Ishikawa (cell line): ENCODE results near the gene RFT1.

Experiments
- CEBPB ChIP-seq: IDR thresholded peaks from 2 replicates; pipeline ENCODE4 v1.6.1; 2012
- CREB1 ChIP-seq: IDR thresholded peaks from 2 replicates; pipeline ENCODE4 v1.6.1; 2012; ENCODE audit warnings: low read depth
- EGR1 ChIP-seq: IDR thresholded peaks from 2 replicates; pipeline ENCODE4 v1.6.1; 2012
- EP300 ChIP-seq: IDR thresholded peaks from 2 replicates; pipeline ENCODE4 v1.6.1; 2012; ENCODE audit warnings: borderline replicate concordance
- FOXM1 ChIP-seq: IDR thresholded peaks from 2 replicates; pipeline ENCODE4 v1.6.1; 2012; ENCODE audit warnings: low read depth, borderline replicate concordance
- NFIC ChIP-seq: IDR thresholded peaks from 2 replicates; pipeline ENCODE4 v1.6.1; 2012
- RAD21 ChIP-seq: IDR thresholded peaks from 2 replicates; pipeline ENCODE4 v1.6.1; 2012; ENCODE audit warnings: low read depth
- REST ChIP-seq: IDR thresholded peaks from 2 replicates; pipeline ENCODE4 v1.6.1; 2012; ENCODE audit warnings: low read depth, mild to moderate bottlenecking
- TAF1 ChIP-seq: IDR thresholded peaks from 2 replicates; pipeline ENCODE4 v1.6.1; 2012; ENCODE audit warnings: low read depth, mild to moderate bottlenecking
- TCF12 ChIP-seq: IDR thresholded peaks from 2 replicates; pipeline ENCODE4 v1.6.1; 2012; ENCODE audit warnings: low read depth
- TEAD4 ChIP-seq: IDR thresholded peaks from 2 replicates; pipeline ENCODE4 v1.6.1; 2012
- USF1 ChIP-seq: IDR thresholded peaks from 2 replicates; pipeline ENCODE4 v1.6.1; 2012
- YY1 ChIP-seq: IDR thresholded peaks from 2 replicates; pipeline ENCODE4 v1.6.1; 2012; ENCODE audit warnings: low read depth
- ZBTB7A ChIP-seq: IDR thresholded peaks from 2 replicates; pipeline ENCODE4 v1.6.1; 2012; ENCODE audit warnings: low read depth
- TF ChIP-seq, protein P1 (sequence below): IDR thresholded peaks from 2 replicates; pipeline ENCODE4 v1.6.1; 2012

Gene RFT1

GRCh38 chr3:53161450-53161819 lies 31.2 kb upstream of the RFT1 start:
- TF ChIP-seq EP300 = no peak
- TF ChIP-seq TAF1 = no peak
- peak; percentile 31; the same call in 1 of the 2 replicates for TF ChIP-seq ZBTB7A
- 0 out of 2 replicates have a peak, but pooled peaks have one; percentile 0 for TF ChIP-seq EGR1
- TF ChIP-seq REST = no peak
- TF ChIP-seq CEBPB = no peak
- TF ChIP-seq, protein P1, sequence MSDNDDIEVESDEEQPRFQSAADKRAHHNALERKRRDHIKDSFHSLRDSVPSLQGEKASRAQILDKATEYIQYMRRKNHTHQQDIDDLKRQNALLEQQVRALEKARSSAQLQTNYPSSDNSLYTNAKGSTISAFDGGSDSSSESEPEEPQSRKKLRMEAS = 0 out of 2 replicates have a peak, but pooled peaks have one; percentile 13
- no peak for TF ChIP-seq TCF12
- no peak for TF ChIP-seq CREB1

- TF ChIP-seq RAD21 (no peak), REST (0 out of 2 replicates have a peak, but pooled peaks have one; percentile 18), ZBTB7A (peak; percentile 24; the same call in 1 of the 2 replicates), CREB1 (no peak), CEBPB (no peak), YY1 (peak; percentile 51; the same call in 1 of the 2 replicates), NFIC (peak; percentile 92), EP300 (peak; percentile 53; the same call in 1 of the 2 replicates), EGR1 (peak; percentile 99), FOXM1 (peak; percentile 33; the same call in 1 of the 2 replicates), USF1 (0 out of 2 replicates have a peak, but pooled peaks have one; percentile 4), TEAD4 (no peak), TCF12 (peak; percentile 73)
- TF ChIP-seq, protein P1 = no peak; the same call in 1 of the 2 replicates
These were observed 30.6 kb upstream of the RFT1 start, which contains the start of gene PRKCD for GRCh38 chr3:53160660-53161449. TSS of gene PRKCD (plus strand) at chr3:53161209. CDS start at chr3:53178423, 17,214 bp downstream.

DNA sequence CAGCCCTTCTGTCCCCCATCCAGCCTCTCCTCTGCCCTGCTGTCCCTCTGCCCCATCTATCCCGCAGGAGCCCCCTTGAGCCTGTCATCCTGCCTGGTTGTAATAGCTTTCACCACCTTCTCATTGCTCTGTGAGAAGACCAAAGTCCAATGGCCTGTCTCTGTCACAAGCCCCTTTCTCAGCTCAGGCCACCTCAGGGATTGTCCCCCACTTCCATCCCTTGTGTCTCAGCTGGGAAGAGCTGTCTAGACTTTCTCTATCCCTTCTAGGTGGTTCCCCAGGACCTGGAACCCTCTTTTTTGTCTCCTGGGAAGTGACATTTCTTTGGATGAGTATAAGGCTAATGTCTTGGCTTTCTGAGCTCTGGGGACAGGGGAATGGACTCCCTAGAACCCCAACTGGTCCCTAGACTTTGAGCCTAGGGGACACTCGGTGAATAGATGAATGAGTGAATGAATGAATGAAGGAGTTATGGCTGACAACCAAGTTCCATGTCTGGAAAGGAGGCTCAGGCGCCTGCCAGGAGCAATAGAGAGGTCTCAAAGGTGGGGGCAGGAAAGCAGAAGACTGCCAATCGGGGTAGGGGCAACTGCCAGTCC lies 29.9 kb upstream of the RFT1 start:
- TF ChIP-seq USF1 (no peak), YY1 (no peak), NFIC (no peak), TCF12 (no peak), CREB1 (no peak), ZBTB7A (no peak), FOXM1 (no peak), REST (no peak), CEBPB (no peak), TAF1 (no peak), EP300 (no peak), EGR1 (no peak), RAD21 (no peak), TEAD4 (no peak)
- TF ChIP-seq, protein P1 = no peak
